RPMI8226 (cell line): Measurements from ENCODE around the gene BCR.

Experiments used
- DNase-seq: peaks from one replicate; pipeline ENCODE4 v3.0.0-alpha.2; 2015

The BCR gene

GRCh38 chr22:23250056-23250784, 69.9 kb downstream of the BCR start:
- DNase-seq: no peak

- DNase-seq: no peak
Observed at GRCh38 chr22:23250785-23251363, 70.6 kb downstream of the BCR start.

- DNase-seq: no peak
Observed at GRCh38 chr22:23251445-23252093, 71.3 kb downstream of the BCR start.

- DNase-seq: no peak
Observed at GRCh38 chr22:23253475-23254055, 73.3 kb downstream of the BCR start.

GRCh38 chr22:23255506-23256170, 75.3 kb downstream of the BCR start:
- no peak for DNase-seq

- DNase-seq: no peak
Observed at GRCh38 chr22:23256171-23256932, 76.0 kb downstream of the BCR start.

- no peak for DNase-seq
Observed at GRCh38 chr22:23256986-23257888, 76.9 kb downstream of the BCR start.

- DNase-seq: no peak
Observed at GRCh38 chr22:23257889-23258825, 77.8 kb downstream of the BCR start.

GRCh38 chr22:23258826-23259170, 78.5 kb downstream of the BCR start:
- DNase-seq: no peak

- no peak for DNase-seq
Observed at GRCh38 chr22:23259916-23260644, 79.8 kb downstream of the BCR start.

GRCh38 chr22:23260645-23261581, 80.6 kb downstream of the BCR start:
- DNase-seq: no peak

- DNase-seq: no peak
Observed at GRCh38 chr22:23261900-23262450, 81.7 kb downstream of the BCR start.

- no peak for DNase-seq
Observed at GRCh38 chr22:23262518-23263332, 82.4 kb downstream of the BCR start.

- DNase-seq: no peak
Observed at GRCh38 chr22:23263651-23264555, 83.6 kb downstream of the BCR start.

- no peak for DNase-seq
Observed at GRCh38 chr22:23264610-23265367, 84.5 kb downstream of the BCR start.

GRCh38 chr22:23265368-23265700, 85.0 kb downstream of the BCR start:
- no peak for DNase-seq
